ENCODE results near the gene EXOSC7. TPM values are rescaled to one million over a fixed set of nuclear protein-coding genes. Genes with fewer than 3 reads are reported as not detected.

Gene EXOSC7
- total and polyA plus RNA-seq, 2 donors (not counting 1 experiment from before 2014, with no cell fraction given): 25.5 to 40.0 TPM

DNA sequence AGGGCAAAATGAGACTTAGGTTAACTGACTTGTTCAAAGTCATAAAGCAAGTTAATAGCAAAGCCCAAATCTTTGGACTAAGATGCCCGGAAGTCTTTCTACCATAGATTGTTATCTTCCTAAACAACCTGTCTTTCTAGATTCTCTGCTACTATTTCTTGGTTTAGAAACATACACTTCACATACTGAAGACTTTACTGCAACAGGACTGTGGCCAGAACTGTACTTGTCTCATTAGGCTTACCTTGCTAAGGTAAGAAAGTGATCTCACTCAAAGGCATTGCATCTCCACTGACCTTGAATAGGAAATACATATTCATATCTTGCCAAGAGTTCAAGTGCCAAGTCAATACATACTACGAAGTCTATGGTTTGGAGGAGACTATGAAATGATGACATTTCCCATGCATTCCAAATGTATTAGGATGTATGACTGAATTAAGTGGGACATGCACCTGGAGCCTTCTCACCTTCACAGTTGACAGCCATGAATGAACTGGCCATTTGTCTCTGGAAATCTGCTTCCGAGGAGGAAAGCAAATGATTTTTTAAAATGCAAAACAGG lies 5.0 kb upstream of the EXOSC7 start:
- Histone ChIP-seq H3K4me2 (replicated peaks; ENCODE audit: low read depth, low read length, poor library complexity, severe bottlenecking) (no peak overlapping the region), H3K79me2 (ENCODE audit: control insufficient read depth, insufficient read depth, low read length) (peaks cover 76% of the 10 kb centered on the region), H3K4me3 (ENCODE audit: control extremely low read depth in 1 of 5, extremely low read depth in 1 of 5, insufficient read depth in 1 of 5, low read depth in 2 of 5, low read length in 4 of 5) (no peak overlapping the region), H3K27me3 (replicated peaks in 1 of 4; ENCODE audit: control extremely low read depth in 1 of 4, control insufficient read depth in 3 of 4, insufficient read depth in 4 of 4, low read length in 3 of 4) (no peaks in the 10 kb centered on the region), H3K9ac (ENCODE audit: low read length) (no peak overlapping the region), H3K9me3 (ENCODE audit: control extremely low read depth in 1 of 3, control insufficient read depth in 2 of 3, insufficient read depth in 1 of 3, low read length in 2 of 3) (no peaks in the 10 kb centered on the region), H2AFZ (ENCODE audit: insufficient read depth, low read depth, low read length, poor library complexity, severe bottlenecking) (no peak overlapping the region), H3K36me3 (replicated peaks in 1 of 2; ENCODE audit: control extremely low read depth in 1 of 2, control insufficient read depth in 1 of 2, extremely low read depth in 1 of 2, insufficient read depth in 2 of 2, low read length in 1 of 2) (no peaks in the 10 kb centered on the region), H3K4me1 (ENCODE audit: control insufficient read depth in 2 of 2, insufficient read depth in 2 of 2, low read length in 2 of 2) (peaks cover 42 to 49% of the 10 kb centered on the region in 2 donors), H3K27ac (ENCODE audit: low read length in 2 of 2) (no peak overlapping the region), H4K20me1 (ENCODE audit: control insufficient read depth, insufficient read depth, low read length, poor library complexity, severe bottlenecking) (peaks cover 4% of the 10 kb centered on the region)
- H3K4me3 Mint-ChIP-seq: no peak overlapping the region
- ChIA-PET CTCF (no interaction called here), POLR2A (no interaction called here)
- DNase-seq (no peak), ATAC-seq (ENCODE audit: low read depth) (no peak)
- TF ChIP-seq EZH2 (IDR thresholded peaks at IDR 0.05; ENCODE audit: borderline replicate concordance, insufficient read depth, low read depth, low read length, poor library complexity, severe bottlenecking): no peak
- TF ChIP-seq, protein P1, sequence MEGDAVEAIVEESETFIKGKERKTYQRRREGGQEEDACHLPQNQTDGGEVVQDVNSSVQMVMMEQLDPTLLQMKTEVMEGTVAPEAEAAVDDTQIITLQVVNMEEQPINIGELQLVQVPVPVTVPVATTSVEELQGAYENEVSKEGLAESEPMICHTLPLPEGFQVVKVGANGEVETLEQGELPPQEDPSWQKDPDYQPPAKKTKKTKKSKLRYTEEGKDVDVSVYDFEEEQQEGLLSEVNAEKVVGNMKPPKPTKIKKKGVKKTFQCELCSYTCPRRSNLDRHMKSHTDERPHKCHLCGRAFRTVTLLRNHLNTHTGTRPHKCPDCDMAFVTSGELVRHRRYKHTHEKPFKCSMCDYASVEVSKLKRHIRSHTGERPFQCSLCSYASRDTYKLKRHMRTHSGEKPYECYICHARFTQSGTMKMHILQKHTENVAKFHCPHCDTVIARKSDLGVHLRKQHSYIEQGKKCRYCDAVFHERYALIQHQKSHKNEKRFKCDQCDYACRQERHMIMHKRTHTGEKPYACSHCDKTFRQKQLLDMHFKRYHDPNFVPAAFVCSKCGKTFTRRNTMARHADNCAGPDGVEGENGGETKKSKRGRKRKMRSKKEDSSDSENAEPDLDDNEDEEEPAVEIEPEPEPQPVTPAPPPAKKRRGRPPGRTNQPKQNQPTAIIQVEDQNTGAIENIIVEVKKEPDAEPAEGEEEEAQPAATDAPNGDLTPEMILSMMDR (IDR thresholded peaks at IDR 0.05): no peak
- no peaks in the 10 kb centered on the region for H3K27me3 Mint-ChIP-seq
- H3K9me3 Mint-ChIP-seq (ENCODE audit: insufficient read depth): no peaks in the 10 kb centered on the region
- peaks cover 51% of the 10 kb centered on the region for H3K4me1 Mint-ChIP-seq
- no peak overlapping the region for H3K27ac Mint-ChIP-seq
- intact Hi-C loops (cut with micrococcal nuclease): no loop called here
- no CpG with 5 or more reads among the region's 3 CpGs for WGBS (ENCODE audit: insufficient coverage)

DNA sequence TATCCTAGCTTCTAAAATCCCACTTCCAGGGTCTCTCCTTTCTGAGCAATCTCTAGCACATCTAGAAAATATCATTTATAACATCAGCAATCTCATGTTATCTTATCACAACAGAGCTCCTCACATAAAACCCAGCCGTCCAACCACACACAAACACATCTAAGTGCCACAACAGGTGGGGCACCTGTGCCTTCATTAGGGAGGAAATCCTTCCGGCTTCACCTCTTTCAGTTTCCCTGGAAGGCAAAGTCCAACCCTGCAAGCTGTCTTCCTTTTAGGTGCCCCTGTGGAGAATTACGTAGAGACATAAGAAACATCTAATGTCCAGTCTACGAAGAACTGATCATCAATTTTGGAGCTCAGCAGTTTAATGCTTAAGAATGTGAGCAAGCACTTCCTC lies 1.6 kb upstream of the EXOSC7 start:
- CTCF ChIA-PET: interaction anchor here (0.9 to 1.0 kb wide), 2 partner anchors 13 to 20 kb away, joined by 3 read pairs; no protein-coding TSS in a partner anchor

More for the DNA sequence above, 1.6 kb upstream of the EXOSC7 start:
- Histone ChIP-seq H3K9ac (ENCODE audit: low read length) (no peak overlapping the region), H3K4me2 (replicated peaks; ENCODE audit: low read depth, low read length, poor library complexity, severe bottlenecking) (peak overlapping the region; percentile 95), H3K27ac (ENCODE audit: low read length in 2 of 2) (no peak overlapping the region), H4K20me1 (ENCODE audit: control insufficient read depth, insufficient read depth, low read length, poor library complexity, severe bottlenecking) (no peaks in the 10 kb centered on the region), H3K79me2 (ENCODE audit: control insufficient read depth, insufficient read depth, low read length) (peaks cover 76% of the 10 kb centered on the region), H3K4me3 (ENCODE audit: control extremely low read depth in 1 of 5, extremely low read depth in 1 of 5, insufficient read depth in 1 of 5, low read depth in 2 of 5, low read length in 4 of 5) (no peak overlapping the region), H3K36me3 (replicated peaks in 1 of 2; ENCODE audit: control extremely low read depth in 1 of 2, control insufficient read depth in 1 of 2, extremely low read depth in 1 of 2, insufficient read depth in 2 of 2, low read length in 1 of 2) (no peaks in the 10 kb centered on the region), H3K9me3 (ENCODE audit: control extremely low read depth in 1 of 3, control insufficient read depth in 2 of 3, insufficient read depth in 1 of 3, low read length in 2 of 3) (no peaks in the 10 kb centered on the region), H2AFZ (ENCODE audit: insufficient read depth, low read depth, low read length, poor library complexity, severe bottlenecking) (no peak overlapping the region), H3K4me1 (ENCODE audit: control insufficient read depth in 2 of 2, insufficient read depth in 2 of 2, low read length in 2 of 2) (peaks cover 27 to 33% of the 10 kb centered on the region in 2 donors), H3K27me3 (replicated peaks in 1 of 4; ENCODE audit: control extremely low read depth in 1 of 4, control insufficient read depth in 3 of 4, insufficient read depth in 4 of 4, low read length in 3 of 4) (no peaks in the 10 kb centered on the region)
- H3K4me1 Mint-ChIP-seq: peaks cover 50% of the 10 kb centered on the region
- 89% methylated on average over 3 of the region's 4 CpGs for WGBS (ENCODE audit: insufficient coverage)
- TF ChIP-seq, protein P1 (IDR thresholded peaks at IDR 0.05): no peak
- TF ChIP-seq EZH2 (IDR thresholded peaks at IDR 0.05; ENCODE audit: borderline replicate concordance, insufficient read depth, low read depth, low read length, poor library complexity, severe bottlenecking): no peak
- intact Hi-C loops (cut with micrococcal nuclease): no loop called here
- ATAC-seq (ENCODE audit: low read depth) (no peak), DNase-seq (no peak)
- peak overlapping the region; percentile 89 for H3K27ac Mint-ChIP-seq
- no peaks in the 10 kb centered on the region for H3K27me3 Mint-ChIP-seq
- POLR2A ChIA-PET: no interaction called here
- peak overlapping the region; percentile 93 for H3K4me3 Mint-ChIP-seq
- no peaks in the 10 kb centered on the region for H3K9me3 Mint-ChIP-seq (ENCODE audit: insufficient read depth)
